HCT116 (cell line): ENCODE measurements around the gene EP300. TPM values are rescaled to one million over a fixed set of nuclear protein-coding genes. Genes with fewer than 3 reads are reported as not detected.

ENCODE experiments used
- ATAC-seq: fragments of 200-7000 bp; cut with Tn5 transposase; 2 replicates; pipeline ENCODE4 v1.9.1; 2020; ENCODE audit warnings: mild to moderate bottlenecking, moderate library complexity
- BruUV-seq: library from RNA; stranded (reverse); fragments of 400-500 nt; replicated peaks from 2 replicates; lab custom pipeline; 2021; lab: Mats Ljungman, UMichigan
- CTCF ChIA-PET: fragments of 300-600 bp; sonication (Branson Sonifier 250); formaldehyde crosslinking; loops from one replicate; lab custom pipeline; 2021; ENCODE audit warnings: antibody characterized with exemption; lab: Charles Lee
- POLR2A ChIA-PET: fragments of 300-600, 350-600 bp; sonication (Branson Sonifier 250); formaldehyde crosslinking; loops from one replicate; lab custom pipeline; 2021; ENCODE audit warnings: antibody characterized with exemption; lab: Charles Lee
- RAD21 ChIA-PET, 2 experiments: fragments of 300-600 bp; sonication (Branson Sonifier 250); formaldehyde crosslinking; loops; one replicate each; lab custom pipeline; 2023; ENCODE audit warnings: low total read pairs in 2 of 2; ENCODE audit not compliant: uncharacterized antibody in 2 of 2, unreplicated experiment in 2 of 2, low non-redundant PET in 1 of 2; lab: Charles Lee
- DNase-seq: peaks from one replicate; pipeline ENCODE4 v3.0.0-alpha.2; 2010; ENCODE audit warnings: low read depth, low spot score
- H2AFZ ChIP-seq: fragments of 200-600 bp; shearing (Covaris generic), sonication (generic); 2 replicates; pipeline ENCODE4 v1.6.1; 2017; ENCODE audit warnings: low read depth, mixed run types, mixed read lengths, antibody characterized with exemption, low read length; ENCODE audit not compliant: poor library complexity, severe bottlenecking
- H3K27ac ChIP-seq: 2 replicates; pipeline ENCODE4 v1.5.1; 2012; ENCODE audit warnings: low read depth, low read length
- H3K27me3 ChIP-seq: fragments of 200-600 bp; sonication (generic); 2 replicates; pipeline ENCODE4 v1.6.1; 2016; ENCODE audit warnings: mixed run types, low read length, mixed read lengths; ENCODE audit not compliant: insufficient read depth
- H3K36me3 ChIP-seq, 2 experiments: fragments of 200-500 bp in 1 of 2; fragments of 200-600 bp in 1 of 2; sonication (Bioruptor generic) in 1 of 2; sonication (generic) in 1 of 2; 2 replicates each; pipeline versions ENCODE4 v1.5.1 to v1.6.1; 2014 to 2016; ENCODE audit warnings: low read length in 2 of 2, inconsistent platforms in 1 of 2, mixed read lengths in 1 of 2, mixed run types in 1 of 2; ENCODE audit not compliant: insufficient read depth in 2 of 2, control insufficient read depth in 1 of 2
- H3K4me1 ChIP-seq, 2 experiments: fragments of 200-600 bp in 1 of 2; sonication (generic) in 1 of 2; 2 replicates each; pipeline versions ENCODE4 v1.5.1 to v1.6.1; 2012 to 2017; ENCODE audit warnings: low read length in 2 of 2, inconsistent platforms in 1 of 2, mild to moderate bottlenecking in 1 of 2, mixed read lengths in 1 of 2, mixed run types in 1 of 2, moderate library complexity in 1 of 2; ENCODE audit not compliant: insufficient read depth in 2 of 2, control insufficient read depth in 1 of 2
- H3K4me2 ChIP-seq: fragments of 200-600 bp; sonication (generic); 2 replicates; pipeline ENCODE4 v1.6.1; 2017; ENCODE audit warnings: mixed run types, low read length, mixed read lengths
- H3K4me3 ChIP-seq, 2 experiments: fragments of 200-600 bp in 1 of 2; sonication (generic) in 1 of 2; replicated peaks in 1 of 2; 2 replicates each; pipeline ENCODE4 v1.5.1; 2011 to 2016; ENCODE audit warnings: low read length in 2 of 2, control low read depth in 1 of 2, low read depth in 1 of 2, mild to moderate bottlenecking in 1 of 2, mixed read lengths in 1 of 2, mixed run types in 1 of 2
- H3K79me2 ChIP-seq: fragments of 200-600 bp; sonication (generic); 2 replicates; pipeline ENCODE4 v1.6.1; 2017; ENCODE audit warnings: mild to moderate bottlenecking, mixed run types, low read length, moderate library complexity, mixed read lengths; ENCODE audit not compliant: insufficient read depth
- H3K9ac ChIP-seq: fragments of 200-600 bp; sonication (generic); 2 replicates; pipeline ENCODE4 v1.6.1; 2016; ENCODE audit warnings: low read length, mixed read lengths
- H3K9me2 ChIP-seq: fragments of 200-600 bp; sonication (generic), shearing (Covaris generic); 2 replicates; pipeline ENCODE4 v1.6.1; 2017; ENCODE audit warnings: mixed run types, mild to moderate bottlenecking, moderate library complexity; ENCODE audit not compliant: insufficient read depth
- H3K9me3 ChIP-seq, 2 experiments: fragments of 200-500 bp in 1 of 2; fragments of 200-600 bp in 1 of 2; sonication (Bioruptor generic) in 1 of 2; sonication (generic) in 1 of 2; 2 replicates each; pipeline ENCODE4 v1.6.1; 2014 to 2017; ENCODE audit warnings: low read length in 2 of 2, mixed read lengths in 2 of 2, inconsistent platforms in 1 of 2, low read depth in 1 of 2, mild to moderate bottlenecking in 1 of 2, mixed run types in 1 of 2, moderate library complexity in 1 of 2; ENCODE audit not compliant: control insufficient read depth in 1 of 2, insufficient read depth in 1 of 2
- H4K20me1 ChIP-seq: fragments of 200-600 bp; sonication (generic), shearing (Covaris generic); 2 replicates; pipeline ENCODE4 v1.6.1; 2017; ENCODE audit warnings: mixed run types, mild to moderate bottlenecking, moderate library complexity; ENCODE audit not compliant: insufficient read depth
- CEBPB ChIP-seq: IDR thresholded peaks from 2 replicates; pipeline ENCODE4 v1.6.1; 2012; ENCODE audit warnings: low read depth
- EGR1 ChIP-seq: IDR thresholded peaks from 2 replicates; pipeline ENCODE4 v1.6.1; 2012; ENCODE audit warnings: low read depth
- ELF1 ChIP-seq: IDR thresholded peaks from 2 replicates; pipeline ENCODE4 v1.6.1; 2012; ENCODE audit warnings: low read depth, borderline replicate concordance
- EZH2phosphoT487 ChIP-seq: fragments of 200-600 bp; IDR thresholded peaks from 2 replicates; pipeline ENCODE4 v1.6.1; 2018; ENCODE audit warnings: antibody characterized with exemption, borderline replicate concordance
- JUND ChIP-seq: IDR thresholded peaks from 2 replicates; pipeline ENCODE4 v1.6.1; 2012
- POLR2A ChIP-seq: IDR thresholded peaks from 2 replicates; pipeline ENCODE4 v1.7.0; 2011; ENCODE audit warnings: borderline replicate concordance; ENCODE audit not compliant: insufficient read depth, insufficient read length; ENCODE audit errors: extremely low read depth
- POLR2AphosphoS5 ChIP-seq: IDR thresholded peaks from 2 replicates; pipeline ENCODE4 v1.6.1; 2011; ENCODE audit warnings: mild to moderate bottlenecking, low read depth, low read length, moderate library complexity
- RAD21 ChIP-seq: IDR thresholded peaks from 2 replicates; pipeline ENCODE4 v1.6.1; 2012; ENCODE audit warnings: low read depth, mild to moderate bottlenecking
- REST ChIP-seq: IDR thresholded peaks from 2 replicates; pipeline ENCODE4 v1.6.1; 2012; ENCODE audit warnings: low read depth
- SIN3A ChIP-seq: IDR thresholded peaks from 2 replicates; pipeline ENCODE4 v1.6.1; 2012; ENCODE audit warnings: low read depth
- SP1 ChIP-seq: IDR thresholded peaks from 2 replicates; pipeline ENCODE4 v1.6.1; 2012; ENCODE audit warnings: low read depth
- SRF ChIP-seq: IDR thresholded peaks from 2 replicates; pipeline ENCODE4 v1.6.1; 2012; ENCODE audit warnings: low read depth
- TCF7L2 ChIP-seq: IDR thresholded peaks from 2 replicates; pipeline ENCODE4 v1.7.0; 2011; ENCODE audit warnings: borderline replicate concordance, inconsistent platforms; ENCODE audit not compliant: insufficient read depth, insufficient read length; ENCODE audit errors: extremely low read depth
- YY1 ChIP-seq: IDR thresholded peaks from 2 replicates; pipeline ENCODE4 v1.6.1; 2011; ENCODE audit warnings: low read length, low read depth, moderate library complexity, mild to moderate bottlenecking; ENCODE audit not compliant: insufficient replicate concordance; ENCODE audit errors: extremely low read depth
- intact Hi-C: fragments of 100-400 bp; cut with micrococcal nuclease; formaldehyde crosslinking; loops from 2 replicates; pipeline ENCODE4 v1.10.0; 2022
- total RNA-seq: library from RNA; stranded (reverse); gene quantifications from one replicate; pipeline ENCODE4 v1.2.1, GENCODE V29; 2021; ENCODE audit not compliant: unreplicated experiment
- TF ChIP-seq, protein P1 (sequence below): IDR thresholded peaks from 2 replicates; pipeline ENCODE4 v1.6.1; 2012

EP300 gene
- total RNA-seq, 1 experiment from 2014 or later = 38.8 TPM

DNA sequence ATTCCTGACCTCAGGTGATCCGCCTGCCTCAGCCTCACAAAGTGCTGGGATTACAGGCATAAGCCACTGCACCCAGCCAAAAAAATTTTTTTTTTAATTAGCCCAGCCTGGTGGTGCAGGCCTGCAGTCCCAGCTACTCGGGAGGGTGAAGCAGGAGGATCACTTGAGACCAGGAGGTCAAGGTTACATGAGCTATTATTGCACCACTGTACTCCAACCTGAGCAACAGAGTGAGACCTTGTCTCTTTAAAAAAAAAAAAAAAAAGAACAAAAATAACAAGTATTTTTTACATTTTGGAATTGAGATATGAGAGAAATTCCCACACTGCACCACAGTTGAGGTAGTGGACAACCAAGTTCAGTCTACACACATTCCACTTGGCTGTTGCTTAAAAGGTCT is 99.1 kb downstream of the EP300 start:
- no peaks in the 10 kb centered on the region for H3K9me2 ChIP-seq
- BruUV-seq = no TSS peak
- H3K4me2 ChIP-seq = no peak overlapping the region
- ATAC-seq (no peak), DNase-seq (no peak)
- no peak overlapping the region for H3K27ac ChIP-seq
- ChIA-PET POLR2A (no interaction called here), RAD21 (no interaction called here), CTCF (interaction anchor here (1.3 kb wide), 1 partner anchor 269 kb away, joined by 3 read pairs; no protein-coding TSS in a partner anchor)
- no peaks in the 10 kb centered on the region for H3K36me3 ChIP-seq
- no peaks in the 10 kb centered on the region for H3K27me3 ChIP-seq
- no peak overlapping the region for H3K9ac ChIP-seq
- intact Hi-C loops = no loop called here
- H3K4me1 ChIP-seq = peaks cover 0 to under 1% of the 10 kb centered on the region in 2 experiments; a peak in 1 of 4 replicates
- no peak overlapping the region for H2AFZ ChIP-seq
- H3K79me2 ChIP-seq = no peaks in the 10 kb centered on the region
- no peaks in the 10 kb centered on the region for H4K20me1 ChIP-seq
- no peak overlapping the region for H3K4me3 ChIP-seq
- H3K9me3 ChIP-seq = no peaks in the 10 kb centered on the region
- TF ChIP-seq POLR2A = no peak
- no peak for TF ChIP-seq JUND
- no peak for TF ChIP-seq SRF
- no peak for TF ChIP-seq EGR1
- TF ChIP-seq, protein P1, sequence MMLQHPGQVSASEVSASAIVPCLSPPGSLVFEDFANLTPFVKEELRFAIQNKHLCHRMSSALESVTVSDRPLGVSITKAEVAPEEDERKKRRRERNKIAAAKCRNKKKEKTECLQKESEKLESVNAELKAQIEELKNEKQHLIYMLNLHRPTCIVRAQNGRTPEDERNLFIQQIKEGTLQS = no peak
- TF ChIP-seq SIN3A = no peak
- TF ChIP-seq EZH2phosphoT487 = no peak
- TF ChIP-seq YY1 = no peak
- no peak for TF ChIP-seq SP1
- no peak for TF ChIP-seq RAD21
- no peak for TF ChIP-seq REST
- TF ChIP-seq TCF7L2 = no peak
- no peak for TF ChIP-seq POLR2AphosphoS5
- no peak for TF ChIP-seq CEBPB
- no peak for TF ChIP-seq ELF1
